Panc1 (cell line): ENCODE data around the gene ATCAY. TPM values are rescaled to one million over a fixed set of nuclear protein-coding genes. Genes with fewer than 3 reads are reported as not detected.
"Not testable (repeated sequence)": the region's sequence is repeated elsewhere in the genome, so short reads cannot be mapped to it uniquely, and the experiment has no call there.

Experiments
- ATAC-seq: fragments of 200-7000 bp; cut with Tn5 transposase; 2 replicates; pipeline ENCODE4 v1.9.1; 2020; ENCODE audit warnings: mild to moderate bottlenecking, moderate library complexity
- BruUV-seq: library from RNA; stranded (reverse); fragments of 400-500 nt; replicated peaks from 2 replicates; lab custom pipeline; 2021; lab: Mats Ljungman, UMichigan
- CTCF ChIA-PET: fragments of 300-600 bp; sonication (Branson Sonifier 250); formaldehyde crosslinking; loops from one replicate; lab custom pipeline; 2022; ENCODE audit warnings: antibody characterized with exemption; lab: Charles Lee
- POLR2A ChIA-PET: fragments of 300-600 bp; sonication (Branson Sonifier 250); formaldehyde crosslinking; loops from one replicate; lab custom pipeline; 2022; ENCODE audit warnings: antibody characterized with exemption; lab: Charles Lee
- DNase-seq: peaks from one replicate; pipeline ENCODE4 v3.0.0-alpha.2; 2010; ENCODE audit warnings: low read depth, low spot score
- H3K27ac ChIP-seq: 2 replicates; pipeline ENCODE4 v1.5.1; 2011; ENCODE audit warnings: mild to moderate bottlenecking, low read length, inconsistent platforms
- H3K27me3 ChIP-seq: fragments of 200-500 bp; sonication (Bioruptor generic); 2 replicates; pipeline ENCODE4 v1.6.0; 2014; ENCODE audit warnings: low read length, inconsistent platforms; ENCODE audit not compliant: control insufficient read depth, insufficient read depth
- H3K36me3 ChIP-seq: fragments of 200-500 bp; sonication (Bioruptor generic); 2 replicates; pipeline ENCODE4 v1.5.1; 2014; ENCODE audit warnings: inconsistent platforms, mild to moderate bottlenecking, low read length, moderate library complexity; ENCODE audit not compliant: control insufficient read depth, insufficient read depth
- H3K4me1 ChIP-seq: 2 replicates; pipeline ENCODE4 v1.5.1; 2011; ENCODE audit warnings: inconsistent platforms, mild to moderate bottlenecking, low read length, moderate library complexity; ENCODE audit not compliant: control insufficient read depth, insufficient read depth
- H3K4me3 ChIP-seq, 2 experiments: 2 replicates each; pipeline ENCODE4 v1.5.1; 2011 to 2012; ENCODE audit warnings: low read depth in 2 of 2, low read length in 2 of 2, mild to moderate bottlenecking in 2 of 2, inconsistent platforms in 1 of 2, moderate library complexity in 1 of 2
- H3K9me3 ChIP-seq: fragments of 200-500 bp; sonication (Bioruptor generic); 2 replicates; pipeline ENCODE4 v1.5.1; 2014; ENCODE audit warnings: low read depth, mild to moderate bottlenecking, inconsistent platforms, low read length, moderate library complexity; ENCODE audit not compliant: control insufficient read depth, insufficient read depth
- POLR2AphosphoS5 ChIP-seq: IDR thresholded peaks from 2 replicates; pipeline ENCODE4 v1.6.1; 2012; ENCODE audit warnings: mild to moderate bottlenecking, low read depth, low read length, moderate library complexity
- REST ChIP-seq, 2 experiments: IDR thresholded peaks; 2 replicates each; pipeline ENCODE4 v1.6.1; 2011 to 2012; ENCODE audit warnings: low read depth in 2 of 2, control low read depth in 1 of 2, low read length in 1 of 2, mild to moderate bottlenecking in 1 of 2, moderate library complexity in 1 of 2; ENCODE audit not compliant: insufficient read depth in 1 of 2
- SIN3A ChIP-seq: IDR thresholded peaks from 2 replicates; pipeline ENCODE4 v1.6.1; 2012; ENCODE audit warnings: low read depth, mild to moderate bottlenecking, low read length, moderate library complexity, borderline replicate concordance; ENCODE audit not compliant: insufficient read depth
- in situ Hi-C: cut with HindIII; loops from 2 replicates; pipeline ENCODE4 v1.10.0; 2016; ENCODE audit warnings: low sequenced_read_pairs, low pct_unique_long_range_greater_than_20kb
- intact Hi-C: fragments of 100-400 bp; cut with micrococcal nuclease; formaldehyde crosslinking; loops from one replicate; pipeline ENCODE4 v1.10.0; 2022; ENCODE audit not compliant: unreplicated experiment
- total RNA-seq: library from RNA; stranded (reverse); gene quantifications from one replicate; pipeline ENCODE4 v1.2.1, GENCODE V29; 2021; ENCODE audit not compliant: unreplicated experiment
- TF ChIP-seq, protein P1 (sequence below): fragments of 450-650 bp; IDR thresholded peaks from 2 replicates; pipeline ENCODE4 v1.5.1; 2017; ENCODE audit warnings: mild to moderate bottlenecking

ATCAY gene
- total RNA-seq, 1 experiment from 2014 or later = 0.15 TPM

DNA sequence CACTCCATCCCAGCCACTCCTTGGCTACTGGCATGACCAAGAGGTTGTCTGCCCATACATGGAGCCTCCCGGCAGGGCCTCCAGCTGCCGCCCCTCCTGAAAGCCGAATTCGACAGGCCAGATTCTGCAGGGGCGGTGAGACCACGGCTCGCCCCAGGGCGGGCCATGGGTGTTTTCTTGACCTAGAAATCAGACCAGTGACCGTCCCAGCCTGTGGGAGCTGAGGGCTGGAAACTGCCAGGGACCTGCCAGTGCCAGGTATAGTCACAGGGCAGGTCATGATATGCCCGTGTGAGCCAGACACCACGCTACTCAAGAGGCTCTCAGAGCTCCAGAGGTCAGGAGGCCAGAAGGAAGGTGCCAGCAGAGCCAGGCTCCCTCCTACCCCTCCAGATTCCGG, 73.6 kb downstream of the ATCAY start:
- ATAC-seq = no peak
- TF ChIP-seq SIN3A (no peak), POLR2AphosphoS5 (no peak)
- CTCF ChIA-PET = no interaction called here
- no peak for DNase-seq
- Histone ChIP-seq H3K36me3 (no peaks in the 10 kb centered on the region), H3K4me1 (0 out of 2 replicates have a peak, but pooled peaks cover 4% of the 10 kb centered on the region), H3K27me3 (no peaks in the 10 kb centered on the region), H3K4me3 (no peak overlapping the region), H3K27ac (no peak overlapping the region), H3K9me3 (no peaks in the 10 kb centered on the region)
- POLR2A ChIA-PET = interaction anchor here (0.7 kb wide), 1 partner anchor 9 kb away, joined by 3 read pairs; no protein-coding TSS in a partner anchor
- in situ Hi-C loops = no loop called here
- intact Hi-C loops = no loop called here
- no TSS peak for BruUV-seq

- POLR2A ChIA-PET, H3K36me3 ChIP-seq, H3K27me3 ChIP-seq, H3K4me3 ChIP-seq, CTCF ChIA-PET, intact Hi-C loops, ATAC-seq, DNase-seq, BruUV-seq, H3K27ac ChIP-seq, H3K9me3 ChIP-seq, H3K4me1 ChIP-seq, in situ Hi-C loops: not testable (repeated sequence)
These were observed 74.8 kb downstream of the ATCAY start for GRCh38 chr19:3955276-3955675.

GRCh38 chr19:3955688-3956087, 75.2 kb downstream of the ATCAY start:
- H3K4me1 ChIP-seq = 0 out of 2 replicates have a peak, but pooled peaks cover 4% of the 10 kb centered on the region
- no peak for DNase-seq
- BruUV-seq = no TSS peak
- intact Hi-C loops (no loop called here), in situ Hi-C loops (no loop called here)
- CTCF ChIA-PET = no interaction called here
- TF ChIP-seq REST (IDR thresholded peaks at IDR 0.05; ENCODE audit: insufficient read depth in 1 of 2, low read depth in 2 of 2, low read length in 1 of 2) = no peak
- TF ChIP-seq, protein P1, sequence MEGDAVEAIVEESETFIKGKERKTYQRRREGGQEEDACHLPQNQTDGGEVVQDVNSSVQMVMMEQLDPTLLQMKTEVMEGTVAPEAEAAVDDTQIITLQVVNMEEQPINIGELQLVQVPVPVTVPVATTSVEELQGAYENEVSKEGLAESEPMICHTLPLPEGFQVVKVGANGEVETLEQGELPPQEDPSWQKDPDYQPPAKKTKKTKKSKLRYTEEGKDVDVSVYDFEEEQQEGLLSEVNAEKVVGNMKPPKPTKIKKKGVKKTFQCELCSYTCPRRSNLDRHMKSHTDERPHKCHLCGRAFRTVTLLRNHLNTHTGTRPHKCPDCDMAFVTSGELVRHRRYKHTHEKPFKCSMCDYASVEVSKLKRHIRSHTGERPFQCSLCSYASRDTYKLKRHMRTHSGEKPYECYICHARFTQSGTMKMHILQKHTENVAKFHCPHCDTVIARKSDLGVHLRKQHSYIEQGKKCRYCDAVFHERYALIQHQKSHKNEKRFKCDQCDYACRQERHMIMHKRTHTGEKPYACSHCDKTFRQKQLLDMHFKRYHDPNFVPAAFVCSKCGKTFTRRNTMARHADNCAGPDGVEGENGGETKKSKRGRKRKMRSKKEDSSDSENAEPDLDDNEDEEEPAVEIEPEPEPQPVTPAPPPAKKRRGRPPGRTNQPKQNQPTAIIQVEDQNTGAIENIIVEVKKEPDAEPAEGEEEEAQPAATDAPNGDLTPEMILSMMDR = no peak
- no peak overlapping the region for H3K4me3 ChIP-seq
- POLR2A ChIA-PET = no interaction called here
- no peak for ATAC-seq
- H3K9me3 ChIP-seq = no peaks in the 10 kb centered on the region
- no peak overlapping the region for H3K27ac ChIP-seq
- H3K36me3 ChIP-seq = no peaks in the 10 kb centered on the region; the same call in 1 of the 2 replicates
- H3K27me3 ChIP-seq = no peaks in the 10 kb centered on the region
